Uterus (tissue), 4 donors: ENCODE results near the gene PRDM11. TPM values are rescaled to one million over a fixed set of nuclear protein-coding genes. Genes with fewer than 3 reads are reported as not detected.

Source experiments
- DNase-seq, 2 donors: peaks; one replicate each; pipeline ENCODE4 v3.0.0-alpha.2; 2019 to 2020
- H3K27ac ChIP-seq, 2 donors: fragments of 200-600 bp; sonication (generic); 1 replicate in 1 of 2; 2 replicates in 1 of 2; pipeline ENCODE4 v1.5.1; 2016 to 2018
- H3K27me3 ChIP-seq, 2 donors: fragments of 200-600 bp; sonication (generic); one replicate each; pipeline ENCODE4 v1.5.1; 2018 to 2019; ENCODE audit warnings: control low read depth in 1 of 2
- H3K36me3 ChIP-seq, 2 donors: fragments of 200-600 bp; sonication (generic); one replicate each; pipeline ENCODE4 v1.5.1; 2019; ENCODE audit warnings: control low read depth in 1 of 2
- H3K4me1 ChIP-seq, 2 donors: fragments of 200-600 bp; sonication (generic); one replicate each; pipeline ENCODE4 v1.5.1; 2018 to 2019; ENCODE audit warnings: control low read depth in 1 of 2
- H3K4me3 ChIP-seq, 2 donors: fragments of 200-600 bp; sonication (generic); 1 replicate in 1 of 2; 2 replicates in 1 of 2; pipeline ENCODE4 v1.5.1; 2018 to 2019; ENCODE audit warnings: mild to moderate bottlenecking in 1 of 2
- H3K9me3 ChIP-seq, 2 donors: fragments of 200-600 bp; sonication (generic); one replicate each; pipeline ENCODE4 v1.5.1; 2019; ENCODE audit warnings: control low read depth in 1 of 2
- POLR2A ChIP-seq, 2 donors: fragments of 450-650 bp; IDR thresholded peaks; one replicate each; pipeline ENCODE4 v1.6.1; 2016; ENCODE audit warnings: antibody characterized with exemption in 2 of 2, mild to moderate bottlenecking in 1 of 2, moderate library complexity in 1 of 2
- intact Hi-C: fragments of 100-400 bp; cut with DNase I; formaldehyde crosslinking; loops from one replicate; pipeline ENCODE4 v1.15.1; 2023; ENCODE audit warnings: low total_unique reads
- total RNA-seq, 4 donors: library from RNA; depleted of rRNA in 3 of 4; stranded (reverse); fragments of >200 nt in 3 of 4; gene quantifications; one replicate each; pipeline versions ENCODE4 v1.1.0 to v1.2.4, GENCODE V29; 2014 to 2023
- TF ChIP-seq, protein P1 (sequence below), 4 experiments: fragments of 200-600 bp in 2 of 4; fragments of 450-650 bp in 2 of 4; sonication (generic) in 2 of 4; IDR thresholded peaks; one replicate each; pipeline ENCODE4 v1.5.1; 2016 to 2019; ENCODE audit warnings: antibody characterized with exemption in 4 of 4, mild to moderate bottlenecking in 2 of 4, moderate library complexity in 1 of 4
- donor health status: DM: yes; HTN: yes; CAD: no.

Gene PRDM11
- total RNA-seq, 4 donors from 2014 or later, result 7.4 to 318 (median 58.5) TPM

DNA sequence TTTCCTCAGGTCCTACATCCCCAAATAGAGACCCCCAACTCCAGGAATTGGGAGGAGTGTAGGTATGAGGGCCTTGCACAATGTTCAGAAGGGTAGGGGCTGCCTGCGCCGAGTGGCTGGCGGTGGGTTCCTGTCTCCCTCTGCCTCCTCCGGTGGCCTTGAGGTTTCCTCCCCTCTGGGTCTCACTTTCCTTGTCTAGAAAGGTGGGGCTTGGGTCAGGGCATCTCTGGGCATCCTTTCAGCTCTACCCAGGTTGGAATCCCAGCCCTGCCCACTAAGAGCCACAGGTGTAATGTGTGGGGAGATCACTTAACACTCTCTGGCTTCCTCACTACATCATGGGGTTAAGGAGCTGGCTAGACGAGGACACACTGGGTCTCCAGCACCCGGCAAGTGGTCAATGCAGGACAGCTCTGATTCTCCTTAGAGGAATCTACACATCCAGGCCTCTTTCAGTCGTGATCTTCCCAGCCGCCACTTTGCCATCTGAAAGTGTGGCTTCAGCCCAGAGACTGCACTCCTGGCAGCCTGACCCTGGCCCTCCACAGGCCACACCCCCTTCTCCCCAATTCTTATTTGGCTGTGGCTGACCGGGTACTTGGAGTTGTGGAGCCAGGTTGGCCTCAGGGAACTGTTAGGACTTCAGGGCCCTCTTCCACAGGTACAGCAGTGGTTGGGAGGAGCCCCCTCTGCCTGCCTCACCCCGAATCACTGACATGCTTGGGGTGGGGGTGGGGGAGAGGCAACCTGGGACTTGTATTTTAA, 22.1 kb downstream of the PRDM11 start:
- intact Hi-C loops, result loop anchor here (10.0 kb wide), 1 partner anchor 46 kb away; no protein-coding TSS in a partner anchor
- Histone ChIP-seq H3K27ac (no peak overlapping the region), H3K4me1 (peaks cover 0 to 15% of the 10 kb centered on the region in 2 donors), H3K9me3 (no peaks in the 10 kb centered on the region), H3K36me3 (no peaks in the 10 kb centered on the region), H3K4me3 (no peak overlapping the region), H3K27me3 (no peaks in the 10 kb centered on the region)
- no peak for TF ChIP-seq POLR2A (IDR thresholded peaks at IDR 0.05)
- TF ChIP-seq, protein P1, sequence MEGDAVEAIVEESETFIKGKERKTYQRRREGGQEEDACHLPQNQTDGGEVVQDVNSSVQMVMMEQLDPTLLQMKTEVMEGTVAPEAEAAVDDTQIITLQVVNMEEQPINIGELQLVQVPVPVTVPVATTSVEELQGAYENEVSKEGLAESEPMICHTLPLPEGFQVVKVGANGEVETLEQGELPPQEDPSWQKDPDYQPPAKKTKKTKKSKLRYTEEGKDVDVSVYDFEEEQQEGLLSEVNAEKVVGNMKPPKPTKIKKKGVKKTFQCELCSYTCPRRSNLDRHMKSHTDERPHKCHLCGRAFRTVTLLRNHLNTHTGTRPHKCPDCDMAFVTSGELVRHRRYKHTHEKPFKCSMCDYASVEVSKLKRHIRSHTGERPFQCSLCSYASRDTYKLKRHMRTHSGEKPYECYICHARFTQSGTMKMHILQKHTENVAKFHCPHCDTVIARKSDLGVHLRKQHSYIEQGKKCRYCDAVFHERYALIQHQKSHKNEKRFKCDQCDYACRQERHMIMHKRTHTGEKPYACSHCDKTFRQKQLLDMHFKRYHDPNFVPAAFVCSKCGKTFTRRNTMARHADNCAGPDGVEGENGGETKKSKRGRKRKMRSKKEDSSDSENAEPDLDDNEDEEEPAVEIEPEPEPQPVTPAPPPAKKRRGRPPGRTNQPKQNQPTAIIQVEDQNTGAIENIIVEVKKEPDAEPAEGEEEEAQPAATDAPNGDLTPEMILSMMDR (IDR thresholded peaks at IDR 0.05), result no peak
- DNase-seq, result no peak

- Histone ChIP-seq H3K27ac (no peak overlapping the region), H3K36me3 (no peaks in the 10 kb centered on the region), H3K4me1 (peaks cover 0 to 9% of the 10 kb centered on the region in 2 donors), H3K9me3 (no peaks in the 10 kb centered on the region), H3K27me3 (no peaks in the 10 kb centered on the region), H3K4me3 (no peak overlapping the region)
- intact Hi-C loops, result loop anchor here (10.0 kb wide), 1 partner anchor 45 kb away; no protein-coding TSS in a partner anchor
- no peak for DNase-seq
- TF ChIP-seq POLR2A (IDR thresholded peaks at IDR 0.05), result no peak
- TF ChIP-seq, protein P1 (IDR thresholded peaks at IDR 0.05), result no peak
These were observed 23.1 kb downstream of the PRDM11 start for GRCh38 chr11:45169310-45170072.

DNA sequence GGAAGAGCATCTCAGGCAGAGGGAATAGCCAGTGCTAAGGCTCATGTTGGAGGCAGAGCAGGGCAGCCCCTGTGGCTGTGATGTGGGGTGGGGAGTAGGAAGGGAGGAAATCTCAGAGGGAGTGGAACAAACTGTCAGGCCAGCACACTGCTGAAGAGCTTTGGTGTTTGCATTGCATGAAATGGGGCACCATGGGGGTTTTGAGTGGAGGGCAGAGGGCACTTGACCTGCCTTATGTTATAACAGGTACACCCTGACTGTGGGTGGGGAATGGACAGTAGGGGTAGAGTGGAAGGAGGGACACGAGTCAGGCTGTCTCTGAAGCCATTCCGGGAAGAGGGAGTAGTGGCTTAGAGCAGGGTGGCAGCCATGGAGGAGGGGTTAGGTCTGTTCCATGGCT, 24.0 kb downstream of the PRDM11 start:
- Histone ChIP-seq H3K27ac (no peak overlapping the region), H3K4me3 (no peak overlapping the region), H3K36me3 (no peaks in the 10 kb centered on the region), H3K27me3 (no peaks in the 10 kb centered on the region), H3K9me3 (no peaks in the 10 kb centered on the region), H3K4me1 (no peaks in the 10 kb centered on the region)
- DNase-seq, result no peak
- TF ChIP-seq, protein P1 (IDR thresholded peaks at IDR 0.05), result no peak
- no peak for TF ChIP-seq POLR2A (IDR thresholded peaks at IDR 0.05)
- intact Hi-C loops, result no loop called here

DNA sequence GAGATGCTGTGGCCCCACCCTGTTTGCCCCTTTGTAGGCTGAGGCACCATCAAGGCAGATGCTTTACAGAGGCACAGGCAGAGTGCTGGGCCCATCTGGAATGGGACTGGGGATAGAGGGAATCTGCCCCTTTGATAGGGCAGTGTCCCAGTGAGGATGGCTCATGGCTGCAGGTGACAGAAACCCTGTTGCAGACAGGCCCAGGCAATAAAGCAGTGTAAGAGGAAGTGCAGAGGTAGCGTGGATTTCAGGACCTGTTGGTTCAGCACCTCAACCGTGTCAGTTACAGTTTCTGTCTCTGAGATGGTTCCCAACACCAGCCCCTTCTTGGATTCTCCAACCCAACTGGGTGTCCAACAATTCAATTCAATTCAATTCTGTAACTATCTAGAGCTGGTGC, 25.1 kb downstream of the PRDM11 start:
- Histone ChIP-seq H3K27me3 (no peaks in the 10 kb centered on the region), H3K36me3 (no peaks in the 10 kb centered on the region), H3K4me1 (no peaks in the 10 kb centered on the region), H3K9me3 (no peaks in the 10 kb centered on the region), H3K27ac (no peak overlapping the region), H3K4me3 (no peak overlapping the region)
- intact Hi-C loops, result no loop called here
- no peak for DNase-seq
- TF ChIP-seq, protein P1 (IDR thresholded peaks at IDR 0.05), result no peak
- TF ChIP-seq POLR2A (IDR thresholded peaks at IDR 0.05), result no peak

GRCh38 chr11:45173064-45173463, 26.6 kb downstream of the PRDM11 start:
- H3K4me1 ChIP-seq, result no peaks in the 10 kb centered on the region
- no peaks in the 10 kb centered on the region for H3K36me3 ChIP-seq
- H3K27ac ChIP-seq, result no peak overlapping the region
- no peak for TF ChIP-seq POLR2A (IDR thresholded peaks at IDR 0.05)
- TF ChIP-seq, protein P1 (IDR thresholded peaks at IDR 0.05), result no peak
- DNase-seq, result no peak
- no peak overlapping the region for H3K4me3 ChIP-seq
- H3K27me3 ChIP-seq, result no peaks in the 10 kb centered on the region
- intact Hi-C loops, result no loop called here
- no peaks in the 10 kb centered on the region for H3K9me3 ChIP-seq
